ENCODE results near the gene CDYL. TPM values are rescaled to one million over a fixed set of nuclear protein-coding genes. Genes with fewer than 3 reads are reported as not detected.
"Not testable (repeated sequence)": the region's sequence is repeated elsewhere in the genome, so short reads cannot be mapped to it uniquely, and the experiment has no call there.

CDYL gene
- total RNA-seq, 1 donor from 2014 or later = 29.3 TPM

DNA sequence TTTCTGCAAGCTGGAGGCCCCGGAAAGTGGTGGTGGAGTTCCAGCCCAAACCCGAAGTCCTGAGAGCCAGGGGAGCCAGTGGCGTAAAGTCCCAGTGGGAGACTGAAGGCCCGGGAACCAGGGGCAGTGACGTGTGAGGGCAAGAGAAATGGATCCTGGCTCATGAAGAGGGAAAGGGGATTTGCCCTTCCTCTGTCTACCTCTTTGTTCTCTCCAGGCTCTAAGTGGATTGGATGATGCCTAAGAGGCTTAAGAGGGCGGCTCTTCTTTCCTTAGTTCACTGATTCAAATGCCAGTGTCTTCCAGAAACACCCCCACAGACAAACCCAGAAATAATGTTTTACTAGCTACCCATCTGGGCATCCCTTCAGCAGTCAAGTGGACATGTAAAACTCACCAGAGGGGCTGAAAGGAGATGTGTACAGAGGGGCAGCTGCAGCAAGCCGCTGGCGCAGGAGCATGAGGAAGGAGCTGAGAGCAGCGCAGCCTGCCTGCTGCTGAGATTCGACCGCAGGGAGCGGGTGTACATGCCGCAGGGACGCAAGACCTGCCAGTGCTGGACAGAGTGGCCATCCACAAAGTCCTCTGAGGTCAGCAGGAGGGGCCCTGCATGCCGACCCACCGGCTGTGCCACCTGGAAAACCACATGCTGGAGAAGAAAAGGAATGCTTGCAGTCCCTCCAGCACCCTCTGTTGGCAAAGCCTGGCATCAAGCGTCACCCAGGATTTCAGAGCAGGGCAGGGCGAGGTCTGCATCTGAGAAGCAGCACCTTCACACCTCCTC lies 29.5 kb downstream of the CDYL start:
- DNase-seq = peak; percentile 59

DNA sequence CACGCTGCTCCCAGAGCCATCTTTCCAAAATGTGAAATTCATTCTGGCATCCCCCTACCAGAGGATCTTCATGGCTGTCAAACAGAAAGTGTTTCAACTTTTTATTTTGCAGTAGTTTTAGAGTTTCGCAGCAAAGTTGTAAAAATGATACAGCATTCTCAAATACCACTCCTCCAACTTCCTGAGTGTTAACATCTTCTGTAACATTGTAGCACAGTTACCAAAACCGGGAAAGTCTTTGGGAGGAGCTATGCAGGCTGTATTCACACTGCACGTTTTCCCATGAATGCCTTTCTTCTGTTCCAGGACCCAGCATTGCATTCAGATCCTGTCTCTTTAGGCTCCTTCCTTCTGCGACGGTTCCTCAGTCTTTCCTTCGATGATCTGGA lies 30.1 kb downstream of the CDYL start:
- no peak for DNase-seq

DNA sequence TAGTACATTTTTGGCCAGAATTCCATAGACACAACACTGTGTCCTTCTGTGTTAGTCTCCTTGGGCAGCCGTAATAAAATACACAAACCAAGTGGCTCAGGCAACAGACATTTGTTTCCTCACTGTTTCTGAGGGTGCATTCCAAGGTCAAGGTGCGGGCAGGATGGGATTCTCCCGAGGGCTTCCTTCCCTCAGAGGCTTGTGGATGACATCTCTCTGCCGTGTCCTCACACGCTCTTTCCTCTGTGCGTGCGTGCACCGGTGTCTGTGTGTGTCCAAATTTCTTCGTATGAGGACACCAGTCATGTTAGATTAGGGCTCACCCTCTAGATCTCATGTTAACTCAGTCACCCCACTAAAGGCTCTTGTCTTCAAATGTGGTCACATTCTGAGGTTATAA lies 30.6 kb downstream of the CDYL start:
- no peak for DNase-seq

DNA sequence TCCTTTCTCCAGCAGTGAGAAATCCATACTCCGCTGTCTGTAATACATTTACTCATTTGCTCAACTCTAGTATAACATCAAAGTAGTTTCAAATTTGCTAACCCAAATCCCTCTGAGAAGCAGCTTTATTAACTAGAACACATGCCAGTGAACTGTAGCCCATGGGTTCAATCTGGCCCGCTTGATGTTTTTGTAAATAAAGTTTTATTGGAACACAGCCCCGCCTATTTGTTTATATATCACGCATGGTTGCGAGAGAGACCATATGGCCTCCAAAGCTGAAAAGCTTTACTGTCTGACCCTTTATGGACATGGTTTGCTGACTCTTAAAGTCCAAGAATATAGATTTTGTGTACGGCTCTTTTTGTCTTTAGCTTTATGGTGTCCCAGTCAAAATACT lies 32.2 kb downstream of the CDYL start:
- no peak for DNase-seq

DNA sequence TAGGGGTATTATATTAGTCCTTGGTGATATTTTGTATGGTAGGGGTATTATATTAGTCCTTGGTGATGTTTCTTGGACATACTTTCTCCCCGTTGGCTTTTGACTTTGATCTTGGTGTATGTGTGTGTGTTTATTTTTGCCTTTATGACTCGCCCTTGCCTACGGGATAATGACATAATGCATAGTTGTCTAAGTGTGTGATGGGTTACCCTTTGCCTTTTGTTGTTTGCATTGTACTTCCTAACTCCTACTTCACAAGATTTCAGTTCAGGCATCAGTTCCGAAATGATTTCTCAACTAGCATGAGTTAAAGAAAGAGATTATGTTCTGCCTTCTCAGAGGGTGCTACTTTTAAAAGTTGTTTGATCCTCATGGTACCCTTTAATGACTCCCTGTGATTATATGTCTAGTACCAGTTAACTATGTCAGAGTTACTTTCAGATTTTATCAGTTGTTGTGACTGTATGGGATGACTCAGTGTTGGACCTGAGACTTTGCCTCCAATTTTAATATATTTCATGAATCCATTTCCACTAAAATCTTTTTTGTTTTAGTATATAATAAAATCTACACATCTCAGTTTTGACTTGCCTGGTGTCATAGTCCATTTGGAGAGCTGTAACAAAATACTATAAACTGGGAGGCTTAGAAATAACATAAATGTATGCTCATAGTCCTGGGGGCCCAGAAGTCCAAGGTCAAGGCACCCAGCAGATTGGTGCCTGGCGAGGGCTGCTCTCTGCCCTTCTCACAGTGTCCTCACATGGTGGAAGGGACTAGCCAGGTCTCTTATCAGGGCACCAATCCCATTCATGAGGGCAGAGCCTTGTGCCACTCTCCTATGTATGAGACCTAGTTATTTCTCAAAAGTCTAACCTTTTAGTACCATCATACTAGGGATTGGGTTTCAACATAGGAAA lies 34.1 kb downstream of the CDYL start:
- DNase-seq = peak; percentile 74

DNA sequence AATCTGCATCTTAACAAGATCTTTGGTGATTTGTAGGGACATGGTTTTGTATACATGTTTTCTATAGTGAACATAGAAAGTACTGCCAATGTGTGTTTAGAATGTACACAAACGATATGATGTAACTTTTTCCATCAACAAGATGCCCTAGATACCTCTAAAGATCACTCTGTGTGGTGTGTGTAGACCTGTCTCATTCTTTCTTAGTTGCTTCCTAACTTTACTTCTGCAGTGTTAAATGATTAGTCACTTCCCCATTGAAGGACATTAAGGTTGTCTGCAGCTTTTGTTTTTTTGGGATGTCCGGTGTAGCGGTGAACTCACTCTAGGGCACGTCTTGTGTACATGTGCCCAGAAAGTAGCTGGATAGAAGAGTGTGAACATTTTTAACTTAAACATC lies 35.9 kb downstream of the CDYL start:
- peak; percentile 90 for DNase-seq

DNA sequence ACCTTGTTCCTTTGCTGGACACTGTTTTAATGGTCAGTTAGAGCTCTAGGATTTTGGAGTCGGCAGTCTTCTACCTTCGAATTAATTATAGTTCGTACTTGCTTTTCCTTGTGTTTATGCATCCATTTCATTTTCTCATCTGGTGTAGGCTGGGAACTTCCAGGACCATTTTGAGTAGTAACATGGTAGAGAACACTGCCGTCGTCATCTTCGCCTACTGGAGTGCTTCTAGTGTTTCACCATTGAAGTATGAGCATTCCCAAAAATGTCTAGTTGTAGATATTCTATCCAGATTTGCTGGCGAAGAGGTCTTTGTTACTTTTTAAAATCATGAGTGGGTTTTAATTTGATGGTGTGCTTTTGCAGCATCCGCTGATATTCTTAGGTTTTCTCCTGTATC lies 36.9 kb downstream of the CDYL start:
- DNase-seq = no peak

DNA sequence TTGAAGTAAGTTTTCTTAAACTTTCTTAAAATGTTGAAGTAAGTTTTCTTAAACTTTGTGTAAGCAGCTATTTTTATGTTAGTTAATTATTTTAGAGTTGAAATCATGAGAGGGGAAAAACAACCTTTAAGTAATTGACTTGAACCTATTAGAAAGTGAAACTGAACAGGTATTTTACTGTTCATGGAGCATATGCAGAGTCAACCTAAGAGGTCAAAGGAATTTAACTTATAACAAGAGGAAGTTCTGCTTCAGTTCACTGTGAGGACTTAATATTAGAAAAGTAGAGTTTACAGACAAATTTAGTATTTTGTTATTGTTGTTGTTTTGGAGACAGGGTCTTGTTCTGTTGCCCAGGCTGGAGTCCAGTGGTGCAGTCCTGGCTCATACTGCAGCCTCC lies 38.0 kb downstream of the CDYL start:
- no peak for DNase-seq

DNA sequence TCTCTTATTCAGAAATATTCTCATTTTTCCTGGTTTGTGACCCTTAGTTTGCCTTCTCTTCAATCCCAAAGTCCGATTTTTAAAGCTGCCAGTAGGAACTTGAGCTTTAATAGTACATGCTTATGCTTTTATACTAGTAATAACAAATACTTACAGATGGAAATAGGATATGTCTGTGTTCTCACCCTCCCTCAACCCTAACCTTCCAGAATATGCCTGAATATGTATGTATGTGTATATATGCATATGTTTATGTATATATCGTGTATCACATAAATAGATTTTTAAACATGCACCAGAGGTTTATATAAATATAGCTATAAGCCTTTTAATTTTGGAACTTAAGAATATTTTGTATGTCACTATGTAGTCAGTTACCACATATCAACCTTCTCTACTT lies 38.8 kb downstream of the CDYL start:
- DNase-seq = no peak

DNA sequence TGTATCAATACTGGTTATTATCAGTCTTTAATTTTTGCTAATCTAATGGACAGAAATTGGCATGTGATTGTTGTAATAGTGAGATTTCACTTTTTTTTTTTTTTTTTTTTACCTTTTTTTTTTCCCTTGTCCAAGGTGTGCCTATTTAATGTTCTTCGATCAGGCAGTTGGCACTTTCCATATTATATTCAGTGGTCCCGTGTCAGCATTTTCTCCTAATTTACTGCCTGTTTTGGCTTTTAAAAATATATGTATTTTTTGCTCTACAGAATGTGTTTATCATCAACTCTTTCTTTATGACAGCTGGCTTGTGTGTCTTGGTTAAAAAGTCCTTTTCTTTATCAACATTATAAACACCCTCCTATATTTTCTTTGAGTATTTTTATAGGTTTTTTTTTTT lies 39.4 kb downstream of the CDYL start:
- DNase-seq = no peak

DNA sequence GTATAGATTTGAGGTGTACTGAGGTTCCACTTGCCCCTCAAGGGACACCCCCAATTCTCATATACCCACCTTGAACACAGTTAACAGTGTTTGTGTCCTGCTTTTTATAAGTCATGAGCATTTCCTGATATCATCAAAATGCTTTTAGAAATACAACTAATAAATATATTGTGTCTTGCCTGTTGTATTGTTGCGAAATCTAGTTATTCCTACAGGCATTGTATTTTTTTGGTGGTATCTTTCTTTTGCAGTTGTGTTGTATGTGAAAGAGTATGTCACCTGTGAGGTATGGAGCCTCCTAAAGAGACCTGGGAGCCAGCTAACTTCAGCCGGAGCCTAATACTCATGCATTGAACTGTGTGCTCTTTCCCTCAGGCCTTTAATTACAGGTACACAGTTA lies 40.7 kb downstream of the CDYL start:
- DNase-seq = no peak

DNA sequence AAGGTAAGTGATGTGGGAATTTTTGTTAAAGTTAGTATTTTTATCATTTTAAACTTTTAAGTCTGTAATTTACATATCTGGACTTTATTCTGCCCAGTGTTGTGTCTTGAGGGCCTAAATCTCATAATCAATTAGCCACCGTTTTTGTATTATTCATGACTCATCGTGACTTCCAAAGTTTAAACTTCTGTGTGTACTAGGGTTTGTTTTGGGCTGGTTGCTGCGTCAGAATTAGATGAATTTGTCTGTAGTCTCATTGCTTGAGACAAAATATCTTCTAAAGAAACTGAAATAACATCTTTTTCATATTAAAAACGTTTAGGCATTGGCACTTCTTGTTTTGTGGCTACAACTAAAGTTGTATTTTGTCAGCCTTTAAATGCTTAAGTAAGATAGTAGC lies 41.3 kb downstream of the CDYL start:
- no peak for DNase-seq

DNA sequence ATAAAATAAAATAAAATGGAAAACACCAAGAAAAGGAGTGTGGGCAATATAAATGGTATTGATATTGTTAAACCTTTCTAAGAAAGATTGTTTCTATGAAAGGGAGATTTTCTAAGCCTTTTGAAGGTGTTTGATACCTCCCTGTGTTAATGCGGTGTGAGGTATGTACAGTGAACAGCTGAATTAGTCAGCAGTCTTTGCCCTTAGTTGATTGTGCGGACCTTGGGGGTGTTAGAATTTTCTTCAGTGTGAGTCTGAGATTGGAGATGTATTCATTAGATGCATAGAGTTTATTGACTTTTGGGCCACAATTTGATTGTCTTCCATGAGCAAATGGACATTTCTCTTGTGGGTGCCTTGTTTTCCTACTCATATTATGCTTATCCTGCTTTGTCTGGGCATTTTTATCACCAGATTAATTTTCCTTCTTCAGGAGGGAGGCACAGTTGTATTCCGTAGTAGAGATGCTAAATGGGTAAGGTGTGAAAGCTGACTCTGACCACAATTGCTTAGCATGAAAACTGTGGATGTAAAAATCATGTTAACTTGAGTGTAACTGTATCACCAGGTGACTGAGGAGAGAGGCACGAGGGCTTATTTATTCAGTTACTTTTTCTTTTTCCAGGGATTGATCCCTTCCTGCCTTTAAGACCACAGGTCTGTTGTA lies 42.2 kb downstream of the CDYL start:
- DNase-seq = no peak

DNA sequence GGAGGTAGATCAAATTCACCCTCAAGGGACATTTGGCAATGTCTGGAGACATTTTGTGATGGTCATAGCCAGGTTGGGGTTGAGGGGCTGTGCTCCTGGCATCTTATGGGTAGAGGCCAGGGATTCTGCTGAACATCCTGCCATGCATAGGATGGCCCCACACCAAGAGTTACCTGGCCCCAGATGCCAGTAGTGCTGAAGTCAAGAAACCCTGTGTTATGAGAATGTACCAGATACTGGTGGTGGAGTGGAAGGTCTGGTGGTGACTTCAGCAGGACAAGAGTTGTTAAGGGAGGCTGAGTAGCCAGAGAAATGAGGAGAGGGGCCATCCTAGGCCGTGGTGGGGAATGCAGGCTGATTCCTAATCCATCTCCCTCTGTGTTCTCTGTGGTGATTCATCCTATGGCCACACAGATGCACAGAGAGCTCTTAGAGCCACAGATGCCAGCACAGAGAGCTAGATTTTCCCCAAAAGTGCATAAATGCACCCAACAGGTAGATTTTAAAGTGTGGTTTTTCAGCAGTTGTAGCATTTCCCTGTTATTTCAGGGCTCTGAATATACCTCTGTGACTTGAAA lies 43.6 kb downstream of the CDYL start:
- no peak for DNase-seq

DNA sequence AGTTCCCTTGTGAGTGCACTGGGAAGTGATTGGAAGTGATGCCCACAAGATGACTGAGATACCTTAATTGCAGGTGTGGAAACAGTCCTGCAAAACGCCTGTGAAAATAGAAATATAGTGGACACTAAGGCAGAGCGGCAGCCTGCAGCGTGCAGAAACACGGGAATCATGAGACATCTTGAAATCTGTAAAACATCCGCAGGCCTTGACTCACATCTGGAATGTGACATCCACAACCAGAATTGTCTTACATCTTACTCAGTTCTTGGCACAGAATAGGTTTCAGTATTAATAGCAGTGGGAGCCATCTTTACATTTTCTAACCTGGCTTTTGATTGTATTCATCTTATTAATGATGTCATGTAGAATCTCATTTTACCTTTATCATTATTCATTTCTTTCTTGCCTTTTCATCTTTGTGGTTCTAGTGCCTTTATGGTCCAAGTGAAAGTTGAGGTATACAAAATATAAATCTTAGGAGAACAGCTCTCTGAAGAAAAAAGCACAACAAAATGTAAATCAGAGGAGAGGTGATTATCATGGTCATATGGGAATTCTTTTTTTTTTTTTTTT lies 44.6 kb downstream of the CDYL start:
- no peak for DNase-seq

DNA sequence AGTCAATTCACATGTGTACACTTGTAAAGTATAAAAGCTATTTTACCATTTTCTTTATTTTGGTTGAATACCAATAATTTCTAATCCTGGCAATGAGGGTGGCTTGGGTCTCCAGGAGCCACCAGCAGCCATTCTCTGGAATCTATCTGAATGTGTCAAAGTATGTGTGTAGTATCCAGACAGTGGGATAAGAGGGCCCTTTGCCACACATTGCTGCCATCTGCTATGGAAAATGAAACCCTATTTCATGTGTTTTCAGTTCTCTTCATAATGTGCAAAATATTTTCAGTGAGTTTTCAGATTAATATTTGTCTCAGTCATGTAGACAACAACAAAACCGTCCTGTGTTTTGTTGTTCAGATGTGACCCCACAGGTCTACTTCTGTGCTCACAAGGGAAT lies 46.3 kb downstream of the CDYL start:
- DNase-seq = no peak

DNA sequence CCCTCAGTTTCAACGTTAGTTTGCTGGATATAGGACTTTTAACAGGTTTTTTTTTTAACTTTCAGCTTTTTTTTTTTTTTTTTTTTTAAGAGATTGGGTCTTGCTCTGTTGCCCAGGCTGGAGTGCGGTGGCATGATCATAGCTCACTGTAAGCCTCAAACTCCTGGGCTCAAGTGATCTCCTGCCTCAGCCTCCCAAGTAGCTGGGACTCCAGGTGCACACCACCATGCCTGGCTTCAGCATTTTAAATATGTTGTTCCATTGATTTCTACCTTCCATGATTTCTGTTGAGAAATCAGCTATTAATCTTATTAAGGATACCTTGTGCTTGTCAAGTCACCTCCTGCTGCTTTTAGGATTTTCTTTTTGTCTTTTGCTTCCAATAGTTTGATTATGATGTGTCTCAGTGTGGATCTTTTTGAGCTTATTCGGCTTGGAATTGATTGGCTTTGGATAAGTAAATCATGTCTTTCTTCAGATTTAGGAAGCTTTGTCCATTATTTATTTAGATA lies 52.0 kb downstream of the CDYL start:
- no peak for DNase-seq

DNA sequence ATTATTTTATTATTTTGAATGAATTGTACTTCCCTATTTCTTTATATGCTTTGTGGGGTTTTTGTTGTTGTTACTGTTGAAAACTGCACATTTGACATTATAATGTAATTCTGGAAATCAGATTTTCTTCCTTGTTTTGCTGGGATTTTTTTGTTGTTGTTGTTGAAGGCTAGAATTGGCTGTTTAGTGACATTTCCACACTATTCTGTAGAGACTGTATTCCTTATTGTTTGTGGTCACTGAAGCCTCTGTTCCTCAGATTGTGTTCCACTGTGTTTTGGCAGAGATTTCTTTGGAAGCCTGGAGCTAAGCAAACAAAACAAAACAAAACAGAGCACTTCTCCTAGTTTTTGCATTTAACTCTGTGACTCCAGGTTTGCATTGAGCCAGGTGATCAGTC lies 52.9 kb downstream of the CDYL start:
- DNase-seq = no peak

DNA sequence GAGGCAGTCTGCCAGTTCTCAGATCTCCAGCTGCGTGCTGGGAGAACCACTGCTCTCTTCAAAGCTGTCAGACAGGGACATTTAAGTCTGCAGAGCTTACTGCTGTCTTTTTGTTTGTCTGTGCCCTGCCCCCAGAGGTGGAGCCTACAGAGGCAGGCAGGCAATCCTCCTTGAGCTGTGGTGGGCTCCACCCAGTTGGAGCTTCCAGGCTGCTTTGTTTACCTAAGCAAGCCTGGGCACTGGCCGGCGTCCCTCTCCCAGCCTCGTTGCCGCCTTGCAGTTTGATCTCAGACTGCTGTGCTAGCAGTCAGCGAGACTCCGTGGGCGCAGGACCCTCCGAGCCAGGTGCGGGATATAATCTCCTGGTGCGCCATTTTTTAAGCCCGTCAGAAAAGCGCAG lies 59.3 kb downstream of the CDYL start:
- DNase-seq = not testable (repeated sequence)

DNA sequence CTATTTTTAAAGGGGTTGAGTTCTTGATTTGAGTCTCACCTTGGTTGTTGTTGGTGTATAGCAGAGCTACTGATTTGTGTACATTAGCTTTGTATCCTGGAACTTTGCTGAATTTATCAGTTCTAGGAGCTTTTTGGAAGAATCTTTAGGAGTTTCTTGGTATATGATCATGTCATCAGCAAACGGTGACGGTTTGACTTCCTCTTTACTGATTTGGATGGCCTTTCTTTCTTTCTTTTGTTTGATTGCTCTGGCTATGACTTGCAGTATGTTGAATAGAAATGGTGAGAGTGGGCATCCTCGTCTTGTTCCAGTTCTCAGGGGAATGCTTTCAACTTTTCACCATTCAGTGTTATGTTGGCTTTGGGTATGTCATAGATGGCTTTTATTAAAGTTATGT lies 64.0 kb downstream of the CDYL start:
- DNase-seq = no peak

DNA sequence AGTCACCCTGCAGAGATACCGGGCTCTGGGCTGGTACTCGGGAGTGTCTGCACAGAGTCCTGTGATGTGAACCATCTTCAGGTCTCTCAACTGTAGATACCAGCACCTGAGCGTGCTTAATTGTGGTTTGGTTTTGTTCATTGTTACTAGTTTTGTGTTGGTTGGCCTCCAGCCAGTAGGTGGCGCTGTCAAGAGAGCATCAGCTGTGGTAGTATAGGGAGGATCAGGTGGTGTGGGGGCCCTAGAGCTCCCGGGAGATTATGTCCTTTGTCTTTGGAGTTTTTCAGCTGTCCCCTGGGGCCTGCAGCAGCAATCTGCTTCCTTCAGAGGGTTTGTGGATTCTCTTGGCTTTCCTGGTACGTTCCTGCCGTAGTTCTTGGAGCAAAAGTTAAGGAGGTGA lies 67.9 kb downstream of the CDYL start:
- no peak for DNase-seq

DNA sequence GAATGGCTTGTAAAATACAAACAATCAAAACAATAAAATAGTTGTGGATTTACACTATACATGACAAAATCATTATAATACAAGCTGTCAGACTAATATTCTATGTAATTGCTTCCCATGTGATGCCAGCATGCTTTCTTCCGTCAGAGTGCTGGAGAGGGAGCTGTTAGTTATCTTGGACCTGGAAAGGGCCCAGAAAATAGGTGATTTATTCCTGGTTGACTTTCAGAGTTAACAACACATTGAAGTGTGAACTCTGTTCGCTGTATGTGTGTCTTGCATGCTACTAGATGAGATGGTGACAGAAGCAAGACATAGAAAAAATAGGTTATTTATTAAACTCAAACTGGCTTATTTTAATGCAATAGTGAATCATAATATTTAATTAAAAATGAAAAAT lies 70.2 kb downstream of the CDYL start:
- DNase-seq = no peak

Measured in dermis blood vessel endothelial cell (primary cell).